HG03103 (cell line): Measurements from ENCODE around the gene VENTX.
"Not testable (repeated sequence)": the region's sequence is repeated elsewhere in the genome, so short reads cannot be mapped to it uniquely, and the experiment has no call there.

Experiments used
- ATAC-seq: cut with Tn5 transposase; IDR thresholded peaks from one replicate; pipeline ENCODE4 v1.9.1; 2021; ENCODE audit warnings: low read depth; ENCODE audit not compliant: unreplicated experiment

Gene VENTX

GRCh38 chr10:133214468-133215410 is 22.9 kb upstream of the VENTX start:
- no peak for ATAC-seq

- no peak for ATAC-seq
Observed at GRCh38 chr10:133215586-133215985, 22.1 kb upstream of the VENTX start.

- ATAC-seq: no peak
Observed at GRCh38 chr10:133216776-133217175, 20.9 kb upstream of the VENTX start.

GRCh38 chr10:133217800-133218589 is 19.7 kb upstream of the VENTX start:
- no peak for ATAC-seq

GRCh38 chr10:133218891-133219290 is 18.8 kb upstream of the VENTX start:
- no peak for ATAC-seq

GRCh38 chr10:133219782-133220181 is 17.9 kb upstream of the VENTX start:
- no peak for ATAC-seq

GRCh38 chr10:133221331-133221730 is 16.3 kb upstream of the VENTX start:
- no peak for ATAC-seq

GRCh38 chr10:133221756-133222155 is 15.9 kb upstream of the VENTX start:
- not testable (repeated sequence) for ATAC-seq

- no peak for ATAC-seq
Observed at GRCh38 chr10:133224076-133224475, 13.6 kb upstream of the VENTX start.

GRCh38 chr10:133224756-133225372 is 12.8 kb upstream of the VENTX start:
- no peak for ATAC-seq

- ATAC-seq: no peak
Observed at GRCh38 chr10:133225707-133226191, 11.9 kb upstream of the VENTX start.

GRCh38 chr10:133226251-133226808 is 11.3 kb upstream of the VENTX start:
- ATAC-seq: no peak

GRCh38 chr10:133227256-133227655 is 10.4 kb upstream of the VENTX start:
- ATAC-seq: no peak

GRCh38 chr10:133229265-133230043 is 8.2 kb upstream of the VENTX start:
- ATAC-seq: no peak

- ATAC-seq: no peak
Observed at GRCh38 chr10:133230044-133230361, 7.7 kb upstream of the VENTX start, which contains the start of gene UTF1. Gene UTF1, plus strand, starts transcription at chr10:133230217. Its CDS starts 72 bp downstream, at chr10:133230289.

- no peak for ATAC-seq
Observed at GRCh38 chr10:133230387-133231195, 7.1 kb upstream of the VENTX start.

GRCh38 chr10:133231244-133231945 is 6.3 kb upstream of the VENTX start:
- ATAC-seq: no peak

- no peak for ATAC-seq
Observed at GRCh38 chr10:133231946-133232574, 5.6 kb upstream of the VENTX start.
